Uterus (tissue), 4 donors: ENCODE measurements around the gene EVA1C. TPM values are rescaled to one million over a fixed set of nuclear protein-coding genes. Genes with fewer than 3 reads are reported as not detected.
"Not testable (repeated sequence)": the region's sequence is repeated elsewhere in the genome, so short reads cannot be mapped to it uniquely, and the experiment has no call there.

ENCODE experiments used
- DNase-seq, 2 donors: peaks; one replicate each; pipeline ENCODE4 v3.0.0-alpha.2; 2019 to 2020
- H3K27ac ChIP-seq, 2 donors: fragments of 200-600 bp; sonication (generic); 1 replicate in 1 of 2; 2 replicates in 1 of 2; pipeline ENCODE4 v1.5.1; 2016 to 2018
- H3K27me3 ChIP-seq, 2 donors: fragments of 200-600 bp; sonication (generic); one replicate each; pipeline ENCODE4 v1.5.1; 2018 to 2019; ENCODE audit warnings: control low read depth in 1 of 2
- H3K36me3 ChIP-seq, 2 donors: fragments of 200-600 bp; sonication (generic); one replicate each; pipeline ENCODE4 v1.5.1; 2019; ENCODE audit warnings: control low read depth in 1 of 2
- H3K4me1 ChIP-seq, 2 donors: fragments of 200-600 bp; sonication (generic); one replicate each; pipeline ENCODE4 v1.5.1; 2018 to 2019; ENCODE audit warnings: control low read depth in 1 of 2
- H3K4me3 ChIP-seq, 2 donors: fragments of 200-600 bp; sonication (generic); 1 replicate in 1 of 2; 2 replicates in 1 of 2; pipeline ENCODE4 v1.5.1; 2018 to 2019; ENCODE audit warnings: mild to moderate bottlenecking in 1 of 2
- H3K9me3 ChIP-seq, 2 donors: fragments of 200-600 bp; sonication (generic); one replicate each; pipeline ENCODE4 v1.5.1; 2019; ENCODE audit warnings: control low read depth in 1 of 2
- POLR2A ChIP-seq, 2 donors: fragments of 450-650 bp; IDR thresholded peaks; one replicate each; pipeline ENCODE4 v1.6.1; 2016; ENCODE audit warnings: antibody characterized with exemption in 2 of 2, mild to moderate bottlenecking in 1 of 2, moderate library complexity in 1 of 2
- intact Hi-C: fragments of 100-400 bp; cut with DNase I; formaldehyde crosslinking; loops from one replicate; pipeline ENCODE4 v1.15.1; 2023; ENCODE audit warnings: low total_unique reads
- total RNA-seq, 4 donors: library from RNA; depleted of rRNA in 3 of 4; stranded (reverse); fragments of >200 nt in 3 of 4; gene quantifications; one replicate each; pipeline versions ENCODE4 v1.1.0 to v1.2.4, GENCODE V29; 2014 to 2023
- TF ChIP-seq, protein P1 (sequence below), 4 experiments: fragments of 200-600 bp in 2 of 4; fragments of 450-650 bp in 2 of 4; sonication (generic) in 2 of 4; IDR thresholded peaks; one replicate each; pipeline ENCODE4 v1.5.1; 2016 to 2019; ENCODE audit warnings: antibody characterized with exemption in 4 of 4, mild to moderate bottlenecking in 2 of 4, moderate library complexity in 1 of 4
- donor health status: DM: yes; HTN: yes; CAD: no.

Gene EVA1C
- total RNA-seq, 4 donors from 2014 or later = 8.3 to 105 (median 48.7) TPM

DNA sequence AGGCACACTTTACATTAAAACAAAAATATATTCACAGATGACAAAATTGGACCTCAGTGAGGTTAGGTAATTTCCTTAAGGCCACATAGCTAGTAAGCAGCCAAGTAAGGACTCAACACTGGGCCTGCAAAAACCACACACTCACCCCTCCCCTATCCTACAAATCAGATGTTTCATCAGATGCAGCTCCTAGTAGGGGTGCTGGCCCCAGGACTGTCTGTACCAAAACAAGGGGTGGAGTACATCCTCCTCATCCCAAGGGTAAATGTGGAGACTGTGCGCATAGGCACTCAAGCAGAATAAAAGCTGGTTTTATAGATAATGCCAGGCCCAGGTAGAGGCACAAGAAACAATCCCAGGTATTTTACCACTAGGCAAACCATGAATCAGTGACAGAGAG lies 45.3 kb upstream of the EVA1C start:
- Histone ChIP-seq H3K27me3 (no peaks in the 10 kb centered on the region), H3K36me3 (no peaks in the 10 kb centered on the region), H3K4me3 (no peak overlapping the region), H3K27ac (peak overlapping the region; percentile 92 to 99), H3K4me1 (peaks cover 12 to 24% of the 10 kb centered on the region in 2 donors), H3K9me3 (no peaks in the 10 kb centered on the region)
- TF ChIP-seq POLR2A (IDR thresholded peaks at IDR 0.05) = no peak
- intact Hi-C loops = no loop called here
- peak in 1 of 2 donors; percentile 53 for DNase-seq

- Histone ChIP-seq H3K27ac (peak overlapping the region; percentile 92 to 99), H3K4me1 (peaks cover 14 to 24% of the 10 kb centered on the region in 2 donors), H3K36me3 (no peaks in the 10 kb centered on the region), H3K4me3 (no peak overlapping the region), H3K27me3 (no peaks in the 10 kb centered on the region), H3K9me3 (no peaks in the 10 kb centered on the region)
- intact Hi-C loops = no loop called here
- no peak for TF ChIP-seq POLR2A (IDR thresholded peaks at IDR 0.05)
- TF ChIP-seq, protein P1, sequence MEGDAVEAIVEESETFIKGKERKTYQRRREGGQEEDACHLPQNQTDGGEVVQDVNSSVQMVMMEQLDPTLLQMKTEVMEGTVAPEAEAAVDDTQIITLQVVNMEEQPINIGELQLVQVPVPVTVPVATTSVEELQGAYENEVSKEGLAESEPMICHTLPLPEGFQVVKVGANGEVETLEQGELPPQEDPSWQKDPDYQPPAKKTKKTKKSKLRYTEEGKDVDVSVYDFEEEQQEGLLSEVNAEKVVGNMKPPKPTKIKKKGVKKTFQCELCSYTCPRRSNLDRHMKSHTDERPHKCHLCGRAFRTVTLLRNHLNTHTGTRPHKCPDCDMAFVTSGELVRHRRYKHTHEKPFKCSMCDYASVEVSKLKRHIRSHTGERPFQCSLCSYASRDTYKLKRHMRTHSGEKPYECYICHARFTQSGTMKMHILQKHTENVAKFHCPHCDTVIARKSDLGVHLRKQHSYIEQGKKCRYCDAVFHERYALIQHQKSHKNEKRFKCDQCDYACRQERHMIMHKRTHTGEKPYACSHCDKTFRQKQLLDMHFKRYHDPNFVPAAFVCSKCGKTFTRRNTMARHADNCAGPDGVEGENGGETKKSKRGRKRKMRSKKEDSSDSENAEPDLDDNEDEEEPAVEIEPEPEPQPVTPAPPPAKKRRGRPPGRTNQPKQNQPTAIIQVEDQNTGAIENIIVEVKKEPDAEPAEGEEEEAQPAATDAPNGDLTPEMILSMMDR (IDR thresholded peaks at IDR 0.05) = no peak
- DNase-seq = no peak
These were observed 44.1 kb upstream of the EVA1C start for GRCh38 chr21:32368386-32368785.

- H3K9me3 ChIP-seq, DNase-seq, H3K36me3 ChIP-seq, H3K27me3 ChIP-seq, intact Hi-C loops, H3K4me3 ChIP-seq: not testable (repeated sequence)
- Histone ChIP-seq H3K4me1 (peaks cover 17 to 24% of the 10 kb centered on the region in 2 donors), H3K27ac (peak overlapping the region; percentile 92 to 99)
These were observed 43.5 kb upstream of the EVA1C start for GRCh38 chr21:32368961-32369360.

- H3K27ac ChIP-seq = peak overlapping the region; percentile 92 to 99
- no peak for TF ChIP-seq POLR2A (IDR thresholded peaks at IDR 0.05)
- TF ChIP-seq, protein P1 (IDR thresholded peaks at IDR 0.05) = no peak
- H3K9me3 ChIP-seq = no peaks in the 10 kb centered on the region
- no peaks in the 10 kb centered on the region for H3K27me3 ChIP-seq
- intact Hi-C loops = no loop called here
- no peak overlapping the region for H3K4me3 ChIP-seq
- H3K4me1 ChIP-seq = peaks cover 14 to 18% of the 10 kb centered on the region in 2 donors
- no peaks in the 10 kb centered on the region for H3K36me3 ChIP-seq
- DNase-seq = no peak
These were observed 41.3 kb upstream of the EVA1C start for GRCh38 chr21:32370998-32371766.

- intact Hi-C loops = no loop called here
- Histone ChIP-seq H3K4me1 (peaks cover 14 to 18% of the 10 kb centered on the region in 2 donors), H3K27me3 (no peaks in the 10 kb centered on the region), H3K36me3 (no peaks in the 10 kb centered on the region), H3K9me3 (no peaks in the 10 kb centered on the region), H3K4me3 (peak overlapping the region in 1 of 2 donors; percentile 23), H3K27ac (peak overlapping the region; percentile 92 to 99)
- peak; percentile 54 to 84 for DNase-seq
- TF ChIP-seq, protein P1 (IDR thresholded peaks at IDR 0.05) = no peak
- no peak for TF ChIP-seq POLR2A (IDR thresholded peaks at IDR 0.05)
These were observed 40.6 kb upstream of the EVA1C start for GRCh38 chr21:32371913-32372314.

GRCh38 chr21:32372755-32373154 lies 39.8 kb upstream of the EVA1C start:
- Histone ChIP-seq H3K9me3 (no peaks in the 10 kb centered on the region), H3K4me3 (peak overlapping the region in 1 of 2 donors; percentile 23), H3K4me1 (peaks cover 14 to 18% of the 10 kb centered on the region in 2 donors), H3K36me3 (no peaks in the 10 kb centered on the region), H3K27me3 (no peaks in the 10 kb centered on the region), H3K27ac (peak overlapping the region; percentile 92 to 99)
- DNase-seq = peak in 1 of 2 donors; percentile 65
- intact Hi-C loops = no loop called here
- TF ChIP-seq, protein P1 (IDR thresholded peaks at IDR 0.05) = no peak
- no peak for TF ChIP-seq POLR2A (IDR thresholded peaks at IDR 0.05)
